Liver (tissue), 9 donors: Measurements from ENCODE around the gene FOCAD. TPM values are rescaled to one million over a fixed set of nuclear protein-coding genes. Genes with fewer than 3 reads are reported as not detected.

Experiments used
- DNase-seq: peaks from one replicate; pipeline ENCODE4 v3.0.0-alpha.2; 2017; ENCODE audit warnings: low spot score
- H3K27ac ChIP-seq, 2 donors: one replicate each; pipeline ENCODE4 v1.7.0; 2013; ENCODE audit warnings: inconsistent platforms in 2 of 2, low read length in 2 of 2, control low read depth in 1 of 2, low read depth in 1 of 2, mild to moderate bottlenecking in 1 of 2
- H3K27me3 ChIP-seq, 4 donors: one replicate each; pipeline versions ENCODE4 v1.6.1 to v1.7.0; 2013; ENCODE audit warnings: low read length in 3 of 4, inconsistent platforms in 1 of 4, mild to moderate bottlenecking in 1 of 4, moderate library complexity in 1 of 4; ENCODE audit not compliant: control insufficient read depth in 4 of 4, insufficient read depth in 4 of 4
- H3K36me3 ChIP-seq, 4 donors: one replicate each; pipeline versions ENCODE4 v1.6.1 to v1.7.0; 2013; ENCODE audit warnings: low read length in 3 of 4, mild to moderate bottlenecking in 3 of 4, low read depth in 1 of 4, moderate library complexity in 1 of 4; ENCODE audit not compliant: control insufficient read depth in 4 of 4, insufficient read depth in 3 of 4
- H3K4me1 ChIP-seq, 4 donors: one replicate each; pipeline versions ENCODE4 v1.6.1 to v1.7.0; 2013; ENCODE audit warnings: low read length in 3 of 4, mild to moderate bottlenecking in 3 of 4, moderate library complexity in 1 of 4; ENCODE audit not compliant: control insufficient read depth in 4 of 4, insufficient read depth in 4 of 4
- H3K4me3 ChIP-seq, 3 donors: one replicate each; pipeline versions ENCODE4 v1.6.1 to v1.7.0; 2013; ENCODE audit warnings: low read length in 3 of 3, control low read depth in 1 of 3, low read depth in 1 of 3, mild to moderate bottlenecking in 1 of 3
- H3K9ac ChIP-seq, 2 donors: one replicate each; pipeline ENCODE4 v1.7.0; 2013; ENCODE audit warnings: low read length in 2 of 2, mild to moderate bottlenecking in 2 of 2, moderate library complexity in 2 of 2, control low read depth in 1 of 2, low read depth in 1 of 2
- H3K9me3 ChIP-seq, 4 donors: one replicate each; pipeline versions ENCODE4 v1.6.1 to v1.7.0; 2013; ENCODE audit warnings: low read length in 3 of 4; ENCODE audit not compliant: control insufficient read depth in 4 of 4
- ATF3 ChIP-seq: IDR thresholded peaks from 2 replicates; pipeline ENCODE4 v1.6.1; 2016; ENCODE audit warnings: antibody characterized with exemption
- CTCF ChIP-seq: fragments of 150-350 bp; IDR thresholded peaks from 2 replicates; pipeline ENCODE4 v1.5.1; 2017; ENCODE audit warnings: improper control_type of control experiment, low read depth, low read length; ENCODE audit not compliant: missing input control
- EGR1 ChIP-seq, 2 donors: IDR thresholded peaks; 2 replicates each; pipeline ENCODE4 v1.6.1; 2016 to 2018; ENCODE audit warnings: antibody characterized with exemption in 2 of 2, low read depth in 2 of 2
- FOXA2 ChIP-seq: IDR thresholded peaks from 2 replicates; pipeline ENCODE4 v1.6.1; 2016; ENCODE audit warnings: antibody characterized with exemption
- GABPA ChIP-seq, 2 donors: IDR thresholded peaks in 1 of 2; conservative IDR thresholded peaks in 1 of 2; 2 replicates each; pipeline ENCODE4 v1.6.1; 2016; ENCODE audit warnings: antibody characterized with exemption in 2 of 2, mild to moderate bottlenecking in 1 of 2, moderate library complexity in 1 of 2
- HNF4A ChIP-seq, 2 donors: conservative IDR thresholded peaks; 2 replicates each; pipeline ENCODE4 v1.6.1; 2016; ENCODE audit warnings: antibody characterized with exemption in 2 of 2, mild to moderate bottlenecking in 2 of 2
- HNF4G ChIP-seq: IDR thresholded peaks from 2 replicates; pipeline ENCODE4 v1.6.1; 2016; ENCODE audit warnings: antibody characterized with exemption
- JUND ChIP-seq, 2 donors: IDR thresholded peaks; 2 replicates each; pipeline ENCODE4 v1.6.1; 2016; ENCODE audit warnings: antibody characterized with exemption in 2 of 2
- MAX ChIP-seq: IDR thresholded peaks from 2 replicates; pipeline ENCODE4 v1.6.1; 2016; ENCODE audit warnings: antibody characterized with exemption
- NR2F2 ChIP-seq: IDR thresholded peaks from 2 replicates; pipeline ENCODE4 v1.6.1; 2016; ENCODE audit warnings: antibody characterized with exemption
- RAD21 ChIP-seq, 2 donors: IDR thresholded peaks; 2 replicates each; pipeline ENCODE4 v1.6.1; 2016; ENCODE audit warnings: antibody characterized with exemption in 2 of 2, mild to moderate bottlenecking in 2 of 2
- REST ChIP-seq: IDR thresholded peaks from 2 replicates; pipeline ENCODE4 v1.6.1; 2016; ENCODE audit warnings: antibody characterized with exemption, mild to moderate bottlenecking
- SP1 ChIP-seq: IDR thresholded peaks from 2 replicates; pipeline ENCODE4 v1.6.1; 2018; ENCODE audit warnings: antibody characterized with exemption, mild to moderate bottlenecking
- TAF1 ChIP-seq: conservative IDR thresholded peaks from 2 replicates; pipeline ENCODE4 v1.6.1; 2016; ENCODE audit warnings: antibody characterized with exemption, mild to moderate bottlenecking
- YY1 ChIP-seq: IDR thresholded peaks from 2 replicates; pipeline ENCODE4 v1.6.1; 2016; ENCODE audit warnings: antibody characterized with exemption, mild to moderate bottlenecking
- ZBTB33 ChIP-seq: IDR thresholded peaks from 2 replicates; pipeline ENCODE4 v1.6.1; 2016; ENCODE audit warnings: antibody characterized with exemption
- WGBS: extraction: QIAGEN DNeasy Blood & Tissue Kit; methylation state at CpG from one replicate; pipeline ENCODE4 v1.1.7; 2013; 5-methylcytosine and 5-hydroxymethylcytosine counted together
- polyA plus RNA-seq, 2 donors: library from polyadenylated mRNA; stranded (reverse) in 1 of 2; unstranded in 1 of 2; fragments of 200-250 nt in 1 of 2; fragments of >200 nt in 1 of 2; fragmentation: Nextera tagmentation in 1 of 2; extraction: Ambion mirVana in 1 of 2; gene quantifications; one replicate each; pipeline versions ENCODE4 v1.2.1 to v1.2.3, GENCODE V29; 2013 to 2015
- total RNA-seq, 2 donors: library from RNA; depleted of rRNA; stranded (reverse); fragments of >200 nt; gene quantifications; one replicate each; pipeline ENCODE4 v1.2.3, GENCODE V29; 2014
- donor health status: healthy.
- donor health status: healthy.
- donor health status: healthy.
- donor health status: healthy.
- donor health status: healthy.

Gene FOCAD
- total and polyA plus RNA-seq, 4 donors: 3.2 to 21.0 (median 10.3) TPM

- TF ChIP-seq MAX (no peak), GABPA (IDR thresholded peaks at IDR 0.05 in 1 of 2, conservative IDR thresholded peaks at IDR 0.05 in 1 of 2) (no peak), JUND (IDR thresholded peaks at IDR 0.05) (no peak)
Measured at GRCh38 chr9:20754556-20754955, 70.5 kb downstream of the FOCAD start (continued).

GRCh38 chr9:20760246-20760891 lies 76.3 kb downstream of the FOCAD start:
- DNase-seq: no peak
- 82% methylated on average over 3 of the region's 3 CpGs for WGBS
- H3K36me3 ChIP-seq: peaks cover 0 to 3% (median 0%) of the 10 kb centered on the region in 4 donors
- no peak overlapping the region for H3K4me3 ChIP-seq
- no peaks in the 10 kb centered on the region for H3K9me3 ChIP-seq
- H3K4me1 ChIP-seq: no peaks in the 10 kb centered on the region
- no peak overlapping the region for H3K9ac ChIP-seq
- H3K27me3 ChIP-seq: no peaks in the 10 kb centered on the region
- TF ChIP-seq REST (no peak), TAF1 (no peak), ATF3 (no peak), CTCF (no peak), EGR1 (IDR thresholded peaks at IDR 0.05; ENCODE audit: low read depth in 2 of 2) (no peak), HNF4A (conservative IDR thresholded peaks at IDR 0.05) (no peak)
- H3K27ac ChIP-seq: no peak overlapping the region

- no peak for DNase-seq
- H3K9me3 ChIP-seq: peaks cover 0 to 5% (median 0%) of the 10 kb centered on the region in 4 donors
- no peaks in the 10 kb centered on the region for H3K27me3 ChIP-seq
- no peak overlapping the region for H3K9ac ChIP-seq
- no peak overlapping the region for H3K4me3 ChIP-seq
- no peak for TF ChIP-seq HNF4G
- no peak for TF ChIP-seq NR2F2
- TF ChIP-seq YY1: no peak
- no peak for TF ChIP-seq SP1
- no peak for TF ChIP-seq ZBTB33
- TF ChIP-seq RAD21 (IDR thresholded peaks at IDR 0.05): no peak
- no peak for TF ChIP-seq FOXA2
- peaks cover 0 to 10% (median 6%) of the 10 kb centered on the region in 4 donors for H3K36me3 ChIP-seq
- 100% methylated on average over 1 of the region's 1 CpG for WGBS
- no peaks in the 10 kb centered on the region for H3K4me1 ChIP-seq
- no peak overlapping the region for H3K27ac ChIP-seq
Measured at GRCh38 chr9:20770947-20771346, 86.9 kb downstream of the FOCAD start.
